ENCODE measurements around the gene IRF8. TPM values are rescaled to one million over a fixed set of nuclear protein-coding genes. Genes with fewer than 3 reads are reported as not detected.

The IRF8 gene
- total and polyA plus RNA-seq, 2 of the 4 experiments (the other 2 are of a cell fraction): not detected

GRCh38 chr16:85879549-85879948 lies 19.4 kb upstream of the IRF8 start:
- Histone ChIP-seq H3K4ac (ENCODE audit: low read depth, low read length) (no peak overlapping the region), H3K4me1 (ENCODE audit: control insufficient read depth, insufficient read depth, low read length) (no peaks in the 10 kb centered on the region), H4K8ac (ENCODE audit: low read depth in 2 of 2, low read length in 2 of 2) (no peak overlapping the region), H3K9ac (ENCODE audit: low read depth, low read length) (no peak overlapping the region), H3K27me3 (ENCODE audit: control insufficient read depth, insufficient read depth, low read length) (peaks cover 41% of the 10 kb centered on the region), H2AK9ac (replicated peaks; ENCODE audit: low read depth, low read length, poor library complexity) (no peak overlapping the region), H3K9me3 (ENCODE audit: control insufficient read depth, insufficient read depth, low read length) (no peaks in the 10 kb centered on the region), H3K18ac (ENCODE audit: low read depth, low read length) (no peak overlapping the region), H4K91ac (ENCODE audit: insufficient read depth, low read depth, low read length) (no peak overlapping the region), H2BK20ac (ENCODE audit: low read depth, low read length) (no peak overlapping the region), H2BK15ac (ENCODE audit: low read depth, low read length) (no peak overlapping the region), H2AFZ (replicated peaks; ENCODE audit: low read length, poor library complexity) (no peak overlapping the region), H3K14ac (replicated peaks; ENCODE audit: low read depth, low read length) (no peak overlapping the region), H3K79me1 (ENCODE audit: low read depth in 1 of 2, low read length in 2 of 2) (no peaks in the 10 kb centered on the region), H2BK5ac (ENCODE audit: low read depth, low read length, poor library complexity, severe bottlenecking) (no peak overlapping the region), H3K56ac (ENCODE audit: extremely low read depth, insufficient read depth, low read length) (no peak overlapping the region), H3K4me2 (ENCODE audit: low read depth, low read length) (no peak overlapping the region), H3K4me3 (ENCODE audit: insufficient read depth, low read depth, low read length) (no peak overlapping the region), H4K20me1 (ENCODE audit: insufficient read depth, low read length) (no peaks in the 10 kb centered on the region), H2AK5ac (ENCODE audit: low read depth, low read length) (no peak overlapping the region), H3K23ac (ENCODE audit: low read depth, low read length) (no peak overlapping the region), H4K5ac (ENCODE audit: low read depth, low read length) (no peak overlapping the region), H3K9me1 (ENCODE audit: insufficient read depth, low read length) (no peaks in the 10 kb centered on the region; the same call in 1 of the 2 replicates), H2BK120ac (ENCODE audit: low read depth, low read length) (no peak overlapping the region), H3K36me3 (ENCODE audit: control insufficient read depth, insufficient read depth, low read length) (no peaks in the 10 kb centered on the region), H3K27ac (ENCODE audit: insufficient read depth, low read length) (no peak overlapping the region)
- ATAC-seq (ENCODE audit: low read depth): no peak
- CTCF ChIA-PET: no interaction called here
- intact Hi-C loops (cut with micrococcal nuclease): no loop called here
- POLR2A ChIA-PET (ENCODE audit: unreplicated experiment): no interaction called here
- no TSS peak for BruUV-seq (replicated peaks)
- 100% methylated on average over 1 of the region's 6 CpGs; no CpG with 5 or more reads in 1 of the 2 experiments for WGBS, 2 experiments (ENCODE audit: extremely low coverage in 2 of 2, insufficient read length in 1 of 2)
- dilution Hi-C loops (cut with HindIII; ENCODE audit: low sequenced_read_pairs, unreplicated experiment): no loop called here
- DNase-seq: no peak
- in situ Hi-C loops (cut with MboI; ENCODE audit: low sequenced_read_pairs): no loop called here
- TF ChIP-seq ELK1 (IDR thresholded peaks at IDR 0.05; ENCODE audit: borderline replicate concordance, low read depth, low read length) (no peak), RFX5 (IDR thresholded peaks at IDR 0.05; ENCODE audit: low read depth, low read length) (no peak), CHD1 (IDR thresholded peaks at IDR 0.05; ENCODE audit: low read depth, low read length) (no peak), NFE2L2 (IDR thresholded peaks at IDR 0.05; ENCODE audit: low read depth, low read length) (no peak), MAZ (IDR thresholded peaks at IDR 0.05; ENCODE audit: borderline replicate concordance, low read depth, low read length) (no peak), RCOR1 (IDR thresholded peaks at IDR 0.05; ENCODE audit: insufficient replicate concordance, low read length) (no peak), FOS (IDR thresholded peaks at IDR 0.05; ENCODE audit: low read depth, low read length) (no peak), BHLHE40 (IDR thresholded peaks at IDR 0.05; ENCODE audit: low read depth, low read length) (no peak), MAFK (IDR thresholded peaks at IDR 0.05; ENCODE audit: low read depth, low read length) (no peak), POLR2A (IDR thresholded peaks at IDR 0.05; ENCODE audit: low read depth, low read length) (no peak)
